Neural cell (in vitro differentiated cells): ENCODE data around the gene WWC1. TPM values are rescaled to one million over a fixed set of nuclear protein-coding genes. Genes with fewer than 3 reads are reported as not detected.

Source experiments
- H2AFZ ChIP-seq: fragments of 200-600, 300-800 bp; sonication (generic), shearing (Covaris generic); 2 replicates; pipeline ENCODE4 v1.6.0; 2014; ENCODE audit warnings: low read depth, mild to moderate bottlenecking, antibody characterized with exemption, low read length, moderate library complexity
- H3F3A ChIP-seq: fragments of 200-600 bp; shearing (Covaris generic); 2 replicates; pipeline ENCODE4 v1.6.1; 2016; ENCODE audit warnings: mild to moderate bottlenecking, moderate library complexity, mixed read lengths, antibody characterized with exemption, low read length; ENCODE audit not compliant: insufficient read depth, poor library complexity, severe bottlenecking
- H3K27ac ChIP-seq: fragments of 200-600, 300-800 bp; sonication (generic), shearing (Covaris generic); 2 replicates; pipeline ENCODE4 v1.5.1; 2014; ENCODE audit warnings: mild to moderate bottlenecking, low read length, moderate library complexity
- H3K27me3 ChIP-seq: fragments of 300-800, 200-600 bp; sonication (generic), shearing (Covaris generic); 2 replicates; pipeline ENCODE4 v1.6.0; 2014; ENCODE audit warnings: mild to moderate bottlenecking, low read depth, low read length, moderate library complexity; ENCODE audit not compliant: insufficient read depth
- H3K36me3 ChIP-seq: fragments of 300-800, 200-600 bp; sonication (generic), shearing (Covaris generic); 2 replicates; pipeline ENCODE4 v1.5.1; 2014; ENCODE audit warnings: mild to moderate bottlenecking, antibody characterized with exemption, low read length, moderate library complexity; ENCODE audit not compliant: insufficient read depth
- H3K4me2 ChIP-seq: fragments of 300-800, 200-600 bp; sonication (generic), shearing (Covaris generic); 2 replicates; pipeline ENCODE4 v1.6.0; 2014; ENCODE audit warnings: mild to moderate bottlenecking, low read length
- H3K4me3 ChIP-seq: fragments of 300-800, 200-600 bp; sonication (generic), shearing (Covaris generic); 2 replicates; pipeline ENCODE4 v1.5.1; 2014; ENCODE audit warnings: mild to moderate bottlenecking, low read length, moderate library complexity
- H3K79me2 ChIP-seq: fragments of 200-600 bp; shearing (Covaris generic); replicated peaks from 2 replicates; pipeline ENCODE4 v1.6.0; 2014; ENCODE audit warnings: mild to moderate bottlenecking, low read length, moderate library complexity; ENCODE audit not compliant: insufficient read depth
- H3K9ac ChIP-seq: fragments of 300-800, 200-600 bp; sonication (generic), shearing (Covaris generic); 2 replicates; pipeline ENCODE4 v1.6.1; 2016; ENCODE audit warnings: mild to moderate bottlenecking, low read length, mixed read lengths
- H3K9me2 ChIP-seq: fragments of 200-600 bp; shearing (Covaris generic); 2 replicates; pipeline ENCODE4 v1.6.1; 2016; ENCODE audit warnings: mild to moderate bottlenecking, low read length, mixed read lengths; ENCODE audit not compliant: insufficient read depth
- H3K9me3 ChIP-seq: fragments of 200-600, 300-800 bp; sonication (generic), shearing (Covaris generic); 2 replicates; pipeline ENCODE4 v1.6.1; 2016; ENCODE audit warnings: mild to moderate bottlenecking, mixed run types, low read length, moderate library complexity, mixed read lengths
- H4K20me1 ChIP-seq: fragments of 200-600 bp; shearing (Covaris generic); 2 replicates; pipeline ENCODE4 v1.6.1; 2016; ENCODE audit warnings: mild to moderate bottlenecking, mixed run types; ENCODE audit not compliant: insufficient read depth
- EP300 ChIP-seq: fragments of 450-650 bp; conservative IDR thresholded peaks from 2 replicates; pipeline ENCODE4 v1.6.1; 2014; ENCODE audit warnings: antibody characterized with exemption, mild to moderate bottlenecking, moderate library complexity; ENCODE audit not compliant: poor library complexity, severe bottlenecking
- EZH2 ChIP-seq: fragments of 200-600, 300-800 bp; shearing (Covaris generic), sonication (generic); IDR thresholded peaks from 2 replicates; pipeline ENCODE4 v1.6.1; 2014; ENCODE audit warnings: antibody characterized with exemption, low read length, borderline replicate concordance, mild to moderate bottlenecking; ENCODE audit not compliant: insufficient read depth, poor library complexity, severe bottlenecking
- MXI1 ChIP-seq: fragments of 450-650 bp; conservative IDR thresholded peaks from 2 replicates; pipeline ENCODE4 v1.6.1; 2014; ENCODE audit warnings: antibody characterized with exemption, mild to moderate bottlenecking; ENCODE audit not compliant: poor library complexity, severe bottlenecking
- POLR2AphosphoS5 ChIP-seq: IDR thresholded peaks from 2 replicates; pipeline ENCODE4 v1.6.1; 2012
- RAD21 ChIP-seq: fragments of 450-650 bp; conservative IDR thresholded peaks from 2 replicates; pipeline ENCODE4 v1.6.1; 2014; ENCODE audit warnings: antibody characterized with exemption, mild to moderate bottlenecking, moderate library complexity
- SMC3 ChIP-seq: fragments of 450-650 bp; conservative IDR thresholded peaks from 2 replicates; pipeline ENCODE4 v1.6.1; 2014; ENCODE audit warnings: antibody characterized with exemption, mild to moderate bottlenecking, moderate library complexity; ENCODE audit not compliant: poor library complexity
- TAF1 ChIP-seq: IDR thresholded peaks from 2 replicates; pipeline ENCODE4 v1.6.1; 2012; ENCODE audit warnings: low read depth
- polyA plus RNA-seq: library from polyadenylated mRNA; depleted of rRNA; stranded (reverse); fragments of >200 nt; gene quantifications from 2 replicates; pipeline ENCODE4 v1.2.3, GENCODE V29; 2014
- TF ChIP-seq, protein P1 (sequence below): IDR thresholded peaks from 2 replicates; pipeline ENCODE4 v1.6.1; 2012; ENCODE audit warnings: borderline replicate concordance
- TF ChIP-seq, protein P2 (sequence below): fragments of 450-650 bp; IDR thresholded peaks from 2 replicates; pipeline ENCODE4 v1.5.1; 2014; ENCODE audit warnings: antibody characterized with exemption, mild to moderate bottlenecking, moderate library complexity; ENCODE audit not compliant: poor library complexity, severe bottlenecking

WWC1 gene
- polyA plus RNA-seq, 1 donor from 2014 or later = 0.97 TPM

DNA sequence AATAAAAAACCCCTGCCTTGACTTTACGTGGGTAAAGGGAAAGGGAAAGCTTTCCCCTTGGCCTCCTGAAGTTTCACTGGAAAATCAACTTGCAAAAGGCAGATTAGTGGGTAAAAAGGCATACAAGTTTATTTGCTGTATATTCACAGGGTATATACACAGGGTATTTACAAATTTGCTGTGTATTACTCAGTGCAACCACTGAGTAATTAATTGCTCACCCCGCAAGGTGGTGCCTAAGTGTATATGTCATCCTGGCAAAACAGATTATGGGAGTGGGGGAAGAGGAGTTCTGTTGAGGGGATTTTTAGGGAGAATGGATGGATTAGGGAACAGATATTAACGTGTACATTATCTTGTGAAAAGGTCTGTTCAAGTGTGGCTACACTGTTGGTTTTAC lies 187.7 kb downstream of the WWC1 start:
- H3K9ac ChIP-seq = no peak overlapping the region
- no peaks in the 10 kb centered on the region for H3K36me3 ChIP-seq
- H3K9me3 ChIP-seq = no peaks in the 10 kb centered on the region
- no peaks in the 10 kb centered on the region for H3K27me3 ChIP-seq
- H3K4me2 ChIP-seq = no peak overlapping the region
- no peaks in the 10 kb centered on the region for H3F3A ChIP-seq
- H3K4me3 ChIP-seq = no peak overlapping the region
- no peak overlapping the region for H2AFZ ChIP-seq
- H3K9me2 ChIP-seq = no peaks in the 10 kb centered on the region
- H4K20me1 ChIP-seq = no peaks in the 10 kb centered on the region
- TF ChIP-seq SMC3 (no peak), RAD21 (no peak), EP300 (no peak), MXI1 (no peak), EZH2 (no peak), POLR2AphosphoS5 (no peak), TAF1 (no peak)
- TF ChIP-seq, protein P1, sequence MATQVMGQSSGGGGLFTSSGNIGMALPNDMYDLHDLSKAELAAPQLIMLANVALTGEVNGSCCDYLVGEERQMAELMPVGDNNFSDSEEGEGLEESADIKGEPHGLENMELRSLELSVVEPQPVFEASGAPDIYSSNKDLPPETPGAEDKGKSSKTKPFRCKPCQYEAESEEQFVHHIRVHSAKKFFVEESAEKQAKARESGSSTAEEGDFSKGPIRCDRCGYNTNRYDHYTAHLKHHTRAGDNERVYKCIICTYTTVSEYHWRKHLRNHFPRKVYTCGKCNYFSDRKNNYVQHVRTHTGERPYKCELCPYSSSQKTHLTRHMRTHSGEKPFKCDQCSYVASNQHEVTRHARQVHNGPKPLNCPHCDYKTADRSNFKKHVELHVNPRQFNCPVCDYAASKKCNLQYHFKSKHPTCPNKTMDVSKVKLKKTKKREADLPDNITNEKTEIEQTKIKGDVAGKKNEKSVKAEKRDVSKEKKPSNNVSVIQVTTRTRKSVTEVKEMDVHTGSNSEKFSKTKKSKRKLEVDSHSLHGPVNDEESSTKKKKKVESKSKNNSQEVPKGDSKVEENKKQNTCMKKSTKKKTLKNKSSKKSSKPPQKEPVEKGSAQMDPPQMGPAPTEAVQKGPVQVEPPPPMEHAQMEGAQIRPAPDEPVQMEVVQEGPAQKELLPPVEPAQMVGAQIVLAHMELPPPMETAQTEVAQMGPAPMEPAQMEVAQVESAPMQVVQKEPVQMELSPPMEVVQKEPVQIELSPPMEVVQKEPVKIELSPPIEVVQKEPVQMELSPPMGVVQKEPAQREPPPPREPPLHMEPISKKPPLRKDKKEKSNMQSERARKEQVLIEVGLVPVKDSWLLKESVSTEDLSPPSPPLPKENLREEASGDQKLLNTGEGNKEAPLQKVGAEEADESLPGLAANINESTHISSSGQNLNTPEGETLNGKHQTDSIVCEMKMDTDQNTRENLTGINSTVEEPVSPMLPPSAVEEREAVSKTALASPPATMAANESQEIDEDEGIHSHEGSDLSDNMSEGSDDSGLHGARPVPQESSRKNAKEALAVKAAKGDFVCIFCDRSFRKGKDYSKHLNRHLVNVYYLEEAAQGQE = no peak
- TF ChIP-seq, protein P2, sequence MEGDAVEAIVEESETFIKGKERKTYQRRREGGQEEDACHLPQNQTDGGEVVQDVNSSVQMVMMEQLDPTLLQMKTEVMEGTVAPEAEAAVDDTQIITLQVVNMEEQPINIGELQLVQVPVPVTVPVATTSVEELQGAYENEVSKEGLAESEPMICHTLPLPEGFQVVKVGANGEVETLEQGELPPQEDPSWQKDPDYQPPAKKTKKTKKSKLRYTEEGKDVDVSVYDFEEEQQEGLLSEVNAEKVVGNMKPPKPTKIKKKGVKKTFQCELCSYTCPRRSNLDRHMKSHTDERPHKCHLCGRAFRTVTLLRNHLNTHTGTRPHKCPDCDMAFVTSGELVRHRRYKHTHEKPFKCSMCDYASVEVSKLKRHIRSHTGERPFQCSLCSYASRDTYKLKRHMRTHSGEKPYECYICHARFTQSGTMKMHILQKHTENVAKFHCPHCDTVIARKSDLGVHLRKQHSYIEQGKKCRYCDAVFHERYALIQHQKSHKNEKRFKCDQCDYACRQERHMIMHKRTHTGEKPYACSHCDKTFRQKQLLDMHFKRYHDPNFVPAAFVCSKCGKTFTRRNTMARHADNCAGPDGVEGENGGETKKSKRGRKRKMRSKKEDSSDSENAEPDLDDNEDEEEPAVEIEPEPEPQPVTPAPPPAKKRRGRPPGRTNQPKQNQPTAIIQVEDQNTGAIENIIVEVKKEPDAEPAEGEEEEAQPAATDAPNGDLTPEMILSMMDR = no peak
- no peak overlapping the region for H3K27ac ChIP-seq
- no peaks in the 10 kb centered on the region for H3K79me2 ChIP-seq

DNA sequence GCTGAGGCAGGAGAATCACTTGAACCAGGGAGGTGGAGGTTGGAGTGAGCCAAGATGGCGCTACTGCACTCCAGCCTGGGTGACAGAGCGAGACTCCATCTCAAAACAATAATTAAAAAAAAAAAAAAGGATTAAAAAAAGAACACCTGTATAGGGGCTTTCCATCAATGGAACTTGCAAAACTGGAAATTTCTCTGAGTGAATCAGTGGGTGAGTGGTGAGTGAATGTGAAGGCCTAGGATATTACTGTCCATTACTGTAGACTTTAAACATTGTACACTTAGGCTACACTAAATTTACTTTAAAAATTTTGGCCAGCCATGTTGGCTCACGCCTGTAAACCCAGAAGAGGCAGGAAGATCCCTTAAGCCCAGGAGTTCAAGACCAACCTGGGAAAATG lies 189.2 kb downstream of the WWC1 start:
- Histone ChIP-seq H3K9ac (no peak overlapping the region), H3K9me3 (no peaks in the 10 kb centered on the region), H3K4me3 (no peak overlapping the region), H3F3A (no peaks in the 10 kb centered on the region), H4K20me1 (no peaks in the 10 kb centered on the region), H3K9me2 (no peaks in the 10 kb centered on the region), H3K27ac (no peak overlapping the region), H3K79me2 (no peaks in the 10 kb centered on the region), H2AFZ (no peak overlapping the region), H3K27me3 (no peaks in the 10 kb centered on the region), H3K4me2 (no peak overlapping the region), H3K36me3 (no peaks in the 10 kb centered on the region)
- TF ChIP-seq EZH2 (no peak), SMC3 (no peak), RAD21 (no peak), MXI1 (no peak), TAF1 (no peak), POLR2AphosphoS5 (no peak), EP300 (no peak)
- TF ChIP-seq, protein P2 = no peak
- TF ChIP-seq, protein P1 = no peak
